Measurements from ENCODE around the gene GYS1.

GYS1 gene

DNA sequence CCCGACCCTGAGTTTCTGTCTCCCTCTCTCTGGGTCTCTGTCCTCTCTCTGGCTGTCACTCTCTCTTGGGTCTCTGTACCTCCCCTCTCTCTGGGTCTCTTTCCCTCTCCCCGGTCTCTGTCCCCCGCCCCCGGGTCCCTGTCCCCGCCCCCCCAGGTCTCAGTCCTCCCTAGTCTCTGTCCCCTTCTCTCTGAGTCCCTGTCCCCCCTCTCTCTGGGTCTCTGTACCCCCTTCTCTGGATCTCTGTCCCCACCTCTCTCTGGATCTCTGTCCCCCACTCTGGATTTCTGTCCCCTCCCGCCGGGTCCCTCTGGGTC, 30.3 kb downstream of the GYS1 start:
- no peak for DNase-seq

GRCh38 chr19:48962029-48962848, 30.9 kb downstream of the GYS1 start:
- no peak for DNase-seq

DNA sequence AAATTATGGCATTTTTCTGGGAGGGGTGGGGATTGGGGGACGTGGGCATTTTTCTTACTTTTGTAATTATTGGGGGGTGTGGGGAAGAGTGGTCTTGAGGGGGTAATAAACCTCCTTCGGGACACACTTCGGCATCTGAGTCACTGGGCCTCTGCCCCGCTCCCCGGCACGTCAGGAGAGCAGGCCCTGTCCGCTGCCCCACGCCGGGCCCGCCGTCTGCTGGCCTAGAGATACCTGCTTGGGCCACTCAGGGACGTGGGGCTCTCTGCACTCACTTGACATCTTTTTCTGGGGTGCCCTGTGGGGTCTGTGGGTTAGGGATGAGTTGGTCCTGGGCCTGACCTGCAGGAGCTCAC, 31.5 kb downstream of the GYS1 start:
- no peak for DNase-seq

GRCh38 chr19:48961051-48961649, 32.0 kb downstream of the GYS1 start:
- DNase-seq = no peak

DNA sequence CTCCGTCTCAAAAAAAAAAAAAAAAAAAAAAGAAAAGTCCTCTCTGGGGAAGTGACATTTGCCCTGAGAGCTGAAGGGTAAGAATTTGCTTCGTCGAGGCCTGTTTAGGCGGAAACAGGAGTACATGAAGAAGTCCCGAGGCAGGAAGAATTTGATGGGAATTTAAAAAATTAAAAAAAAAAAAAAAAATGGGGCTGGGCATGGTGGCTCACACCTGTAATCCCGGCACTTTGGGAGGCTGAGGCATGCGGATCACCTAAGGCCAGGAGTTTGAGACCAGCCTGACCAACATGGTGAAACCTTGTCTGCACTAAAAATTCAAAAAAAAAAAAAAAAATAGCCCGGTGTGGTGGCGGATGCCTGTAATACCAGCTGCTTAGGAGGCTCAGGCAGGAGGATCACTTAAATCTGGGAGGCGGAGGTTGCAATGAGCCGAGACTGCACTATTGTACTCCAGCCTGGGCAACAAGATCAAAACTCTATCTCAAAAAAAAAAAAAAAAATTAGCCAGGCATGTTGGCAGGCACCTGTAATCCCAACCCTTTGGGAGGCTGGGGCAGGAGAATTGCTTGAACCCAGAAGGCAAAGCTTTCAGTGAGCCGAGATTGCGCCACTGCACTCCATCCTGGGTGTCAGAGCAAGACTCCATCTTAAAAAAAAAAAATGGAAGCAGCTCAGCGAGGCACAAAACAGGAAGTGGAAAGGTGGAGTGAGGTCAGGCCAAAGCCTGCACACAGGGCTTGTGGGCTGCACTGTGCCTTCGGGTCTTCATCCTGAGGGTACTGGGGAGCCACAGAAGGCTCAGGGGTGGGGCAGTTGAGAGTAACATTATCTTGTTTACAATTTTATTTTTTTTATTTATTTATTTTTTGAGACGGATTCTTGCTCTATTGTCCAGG, 33.5 kb downstream of the GYS1 start:
- no peak for DNase-seq

- no peak for DNase-seq
Measured at GRCh38 chr19:48958006-48958405, 35.1 kb downstream of the GYS1 start.

DNA sequence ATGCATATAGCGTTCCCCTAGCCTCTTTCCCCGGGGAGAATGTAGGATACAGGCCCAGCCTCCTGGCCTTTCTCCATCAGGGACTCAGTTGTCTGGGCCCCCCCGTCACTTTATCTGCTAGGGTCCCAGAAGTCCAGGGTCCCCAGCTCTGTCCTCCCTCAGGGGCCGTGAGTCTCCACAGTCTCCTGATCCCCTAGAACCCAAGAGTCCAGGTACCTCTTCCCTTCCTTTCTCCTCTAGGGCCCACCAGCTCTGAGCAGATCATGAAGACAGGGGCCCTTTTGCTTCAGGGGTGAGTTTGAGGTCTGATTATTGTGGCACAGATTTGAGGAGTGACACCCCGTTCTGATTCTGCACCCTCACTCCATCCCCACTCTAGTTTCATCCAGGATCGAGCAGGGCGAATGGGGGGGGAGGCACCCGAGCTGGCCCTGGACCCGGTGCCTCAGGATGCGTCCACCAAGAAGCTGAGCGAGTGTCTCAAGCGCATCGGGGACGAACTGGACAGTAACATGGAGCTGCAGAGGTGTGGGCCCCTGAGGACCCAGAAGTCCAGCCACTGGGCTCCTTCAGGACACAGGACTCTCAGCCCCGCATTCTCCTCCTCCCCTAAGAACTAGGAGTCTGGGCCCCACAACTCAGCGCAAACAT, 37.7 kb downstream of the GYS1 start:
- no peak for DNase-seq

DNA sequence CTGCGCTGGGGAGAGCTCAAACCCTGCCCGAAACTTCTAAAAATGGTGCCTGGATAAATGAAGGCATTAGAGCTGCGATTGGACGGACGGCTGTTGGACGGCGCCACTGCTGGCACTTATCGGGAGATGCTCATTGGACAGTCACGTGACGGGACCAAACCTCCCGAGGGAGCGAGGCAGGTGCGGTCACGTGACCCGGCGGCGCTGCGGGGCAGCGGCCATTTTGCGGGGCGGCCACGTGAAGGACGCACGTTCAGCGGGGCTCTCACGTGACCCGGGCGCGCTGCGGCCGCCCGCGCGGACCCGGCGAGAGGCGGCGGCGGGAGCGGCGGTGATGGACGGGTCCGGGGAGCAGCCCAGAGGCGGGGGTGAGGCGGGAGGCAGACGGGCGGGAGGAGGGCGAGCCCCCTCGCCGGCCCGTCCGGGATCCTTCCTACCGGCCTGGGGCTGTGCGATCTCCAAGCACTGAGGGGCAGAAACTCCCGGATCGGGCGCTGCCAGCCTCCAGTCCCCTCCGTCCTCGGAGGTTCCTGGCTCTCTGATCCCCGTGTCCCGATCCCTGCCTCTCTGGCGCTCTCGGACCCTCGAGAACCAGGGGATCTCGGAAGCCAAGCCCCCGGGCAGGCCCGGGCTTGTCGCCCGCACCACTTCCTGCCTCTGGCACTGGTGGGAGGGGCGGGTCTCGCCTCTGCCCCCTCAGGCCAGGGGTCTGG, 38.4 kb downstream of the GYS1 start, which contains the start of gene BAX:
Gene BAX (plus strand): TSS at position 281 of the 713 bp plus-strand sequence. CDS start 54 bp downstream, at position 335.
- peak; percentile 94 for DNase-seq

DNA sequence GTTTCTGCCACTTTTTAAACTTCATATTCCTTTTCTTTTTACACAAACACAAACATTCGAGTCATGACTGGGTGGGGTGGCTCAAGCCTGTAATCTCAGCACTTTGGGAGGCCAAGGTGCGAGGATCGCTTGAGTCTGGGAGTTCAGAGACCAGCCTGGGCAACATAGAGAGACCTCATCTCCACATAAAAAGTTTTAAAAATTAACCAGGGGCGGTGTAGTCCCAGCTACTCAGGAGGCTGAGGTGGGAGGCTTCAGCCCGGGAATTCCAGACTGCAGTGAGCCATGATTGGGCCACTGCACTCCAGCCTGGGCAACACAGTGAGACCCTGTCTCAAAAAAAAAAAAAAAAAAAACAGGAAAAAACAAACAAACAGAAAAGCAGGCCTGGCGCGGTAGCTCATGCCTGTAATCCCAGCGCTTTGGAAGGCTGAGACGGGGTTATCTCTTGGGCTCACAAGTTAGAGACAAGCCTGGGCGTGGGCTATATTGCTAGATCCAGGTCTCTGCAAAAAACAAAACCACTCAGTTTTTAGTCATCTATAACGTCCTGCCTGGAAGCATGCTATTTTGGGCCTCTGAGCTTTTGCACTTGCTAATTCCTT, 39.0 kb downstream of the GYS1 start:
- DNase-seq = no peak

- DNase-seq = no peak
Measured at GRCh38 chr19:48953141-48953540, 40.0 kb downstream of the GYS1 start.

- DNase-seq = no peak
Measured at GRCh38 chr19:48950830-48951519, 42.1 kb downstream of the GYS1 start.

DNA sequence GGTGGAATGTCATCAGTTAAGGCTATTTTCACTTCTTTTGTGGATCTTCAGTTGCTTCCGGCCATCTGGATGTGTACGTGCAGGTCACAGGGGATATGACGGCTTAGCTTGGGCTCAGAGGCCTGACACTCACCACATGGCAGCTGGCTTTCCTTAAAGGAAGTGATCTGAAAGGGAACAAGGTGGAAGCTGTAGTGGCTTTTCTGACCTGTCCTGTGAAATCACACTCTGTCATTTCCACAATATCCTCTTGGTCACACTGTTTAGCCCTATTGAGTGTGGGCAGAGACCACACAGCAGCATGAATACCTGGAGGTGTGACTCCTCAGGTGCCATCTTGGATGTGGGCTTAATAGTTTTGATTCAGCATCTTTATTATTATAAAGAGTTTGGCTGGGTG, 43.0 kb downstream of the GYS1 start:
- no peak for DNase-seq

DNA sequence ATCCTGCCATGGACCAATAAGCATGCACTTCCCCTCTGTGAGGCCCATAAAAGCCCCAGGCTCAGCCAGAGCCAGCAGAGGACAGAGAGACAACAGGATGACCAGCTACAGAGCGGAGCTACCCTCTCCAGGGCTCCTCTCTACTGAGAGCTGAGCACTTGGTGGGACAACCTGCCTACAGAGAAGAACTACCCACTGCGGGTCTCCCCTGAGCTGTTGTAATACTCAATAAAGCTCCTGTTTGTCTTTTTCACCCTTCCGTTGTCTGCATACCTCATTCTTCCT, 45.9 kb downstream of the GYS1 start:
- no peak for DNase-seq

GRCh38 chr19:48946463-48947257, 46.4 kb downstream of the GYS1 start:
- DNase-seq = no peak

GRCh38 chr19:48945817-48946216, 47.3 kb downstream of the GYS1 start:
- DNase-seq = no peak

DNA sequence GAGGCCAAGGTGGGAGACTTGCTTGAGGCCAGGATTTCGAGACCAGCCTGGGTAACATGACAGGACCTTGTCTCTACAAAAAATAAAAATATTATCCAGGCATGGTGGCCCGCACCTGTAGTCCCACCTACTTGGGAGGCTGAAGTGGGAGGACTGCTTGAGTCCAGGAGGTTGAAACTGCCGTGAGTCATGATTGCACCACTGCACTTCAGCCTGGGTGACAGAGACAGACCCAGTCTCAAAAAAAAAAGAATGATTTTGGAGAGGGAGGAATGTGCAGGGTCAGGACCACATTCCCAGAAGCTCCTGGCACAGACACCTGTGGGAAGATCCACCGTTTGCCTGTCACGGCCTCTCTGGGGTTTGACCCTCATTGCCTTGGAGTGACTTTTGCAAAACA, 47.7 kb downstream of the GYS1 start:
- DNase-seq = no peak

GRCh38 chr19:48943081-48943480, 50.0 kb downstream of the GYS1 start:
- DNase-seq = no peak

DNA sequence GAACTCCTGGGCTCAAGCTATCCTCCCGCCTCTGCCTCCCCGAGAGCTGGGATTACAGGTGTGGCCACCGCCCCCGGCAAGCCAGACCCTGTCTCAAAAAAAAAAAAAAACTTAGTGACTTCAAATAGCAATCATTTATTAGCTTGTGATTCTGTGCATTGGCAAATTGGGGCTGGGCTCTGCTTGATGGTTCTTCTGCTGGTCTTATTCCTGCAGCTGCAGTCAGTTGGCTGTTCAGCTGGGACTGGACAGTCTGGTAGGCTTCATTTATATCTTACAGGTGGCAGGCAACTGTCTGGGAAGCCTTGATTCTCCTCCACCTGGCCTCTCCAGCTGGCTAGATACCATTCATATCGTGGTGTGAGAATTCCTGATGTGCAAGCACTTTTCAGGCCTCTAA, 52.2 kb downstream of the GYS1 start:
- DNase-seq = no peak

- no peak for DNase-seq
Measured at GRCh38 chr19:48938256-48938655, 54.9 kb downstream of the GYS1 start.

DNA sequence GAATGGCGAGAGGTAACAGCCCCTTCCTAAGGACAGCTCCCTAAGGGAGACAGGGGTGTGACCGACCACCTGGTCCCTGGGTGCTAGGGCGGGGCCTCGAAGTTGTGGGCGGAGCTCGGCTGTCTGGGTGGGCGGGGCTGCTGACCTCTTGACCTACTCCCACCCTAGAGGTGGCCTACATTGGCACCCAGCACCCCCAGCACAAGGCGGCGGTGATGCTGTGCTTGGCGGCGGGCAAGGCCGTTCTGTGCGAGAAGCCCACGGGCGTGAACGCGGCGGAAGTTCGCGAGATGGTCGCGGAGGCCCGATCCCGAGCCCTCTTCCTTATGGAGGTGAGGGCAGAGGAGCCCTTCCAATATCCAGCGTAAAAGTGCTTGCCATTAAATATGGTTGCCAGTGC, 57.2 kb downstream of the GYS1 start:
- no peak for DNase-seq

DNA sequence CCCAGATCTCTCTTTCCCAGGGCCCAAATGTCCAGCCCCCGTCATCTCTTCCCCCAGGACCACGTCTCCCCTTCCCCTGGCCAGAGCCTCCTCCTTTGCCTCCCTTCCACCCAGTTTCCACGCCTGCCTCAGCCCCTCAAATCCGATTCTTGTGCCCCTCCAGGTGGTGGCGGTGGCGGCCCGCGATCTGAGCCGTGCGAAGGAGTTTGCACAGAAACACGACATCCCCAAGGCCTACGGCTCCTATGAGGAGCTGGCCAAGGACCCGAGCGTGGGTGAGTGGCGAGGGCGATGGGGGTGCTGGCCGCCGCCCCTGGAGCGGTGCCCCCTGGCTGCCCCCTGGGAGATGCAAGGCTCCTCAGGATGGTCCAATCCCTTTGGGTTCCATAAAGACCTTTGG, 58.3 kb downstream of the GYS1 start:
- DNase-seq = no peak
